Fibroblast of pulmonary artery (primary cell): ENCODE results near the gene GTF3C4.
A peak's percentile ranks its signal among the peaks of the same experiment; 100 is the strongest.

Experiments
- DNase-seq: peaks from one replicate; pipeline ENCODE4 v3.0.0-alpha.2; 2010; ENCODE audit warnings: low read depth
- H3K4me3 ChIP-seq: replicated peaks from 2 replicates; pipeline ENCODE4 v1.5.1; 2011; ENCODE audit warnings: low read depth, mild to moderate bottlenecking, control low read depth, low read length, moderate library complexity
- CTCF ChIP-seq: IDR thresholded peaks from 2 replicates; pipeline ENCODE4 v1.5.1; 2011; ENCODE audit warnings: mild to moderate bottlenecking, control low read depth, low read length, inconsistent platforms; ENCODE audit errors: missing control alignments

The GTF3C4 gene

GRCh38 chr9:132646726-132647125, 23.5 kb upstream of the GTF3C4 start:
- H3K4me3 ChIP-seq: no peak overlapping the region
- TF ChIP-seq CTCF: no peak
- DNase-seq: no peak

GRCh38 chr9:132647355-132647754, 22.9 kb upstream of the GTF3C4 start:
- no peak for TF ChIP-seq CTCF
- DNase-seq: peak; percentile 88
- no peak overlapping the region for H3K4me3 ChIP-seq

- DNase-seq: no peak
- H3K4me3 ChIP-seq: no peak overlapping the region
- TF ChIP-seq CTCF: no peak
These were observed 22.5 kb upstream of the GTF3C4 start for GRCh38 chr9:132647806-132648205.

- no peak for TF ChIP-seq CTCF
These were observed 22.0 kb upstream of the GTF3C4 start for GRCh38 chr9:132648283-132648682.

GRCh38 chr9:132648685-132649084, 21.6 kb upstream of the GTF3C4 start:
- H3K4me3 ChIP-seq: no peak overlapping the region
- TF ChIP-seq CTCF: no peak
- no peak for DNase-seq

More at GRCh38 chr9:132648283-132648682, 22.0 kb upstream of the GTF3C4 start:
- no peak for DNase-seq
- no peak overlapping the region for H3K4me3 ChIP-seq

GRCh38 chr9:132651259-132651658, 19.0 kb upstream of the GTF3C4 start:
- H3K4me3 ChIP-seq: no peak overlapping the region
- DNase-seq: peak; percentile 78
- peak; percentile 59 for TF ChIP-seq CTCF

- no peak for DNase-seq
- H3K4me3 ChIP-seq: no peak overlapping the region
- no peak for TF ChIP-seq CTCF
These were observed 14.0 kb upstream of the GTF3C4 start for GRCh38 chr9:132656299-132656698.
